HG02623 (cell line): ENCODE results near the gene DIDO1.

Experiments
- ATAC-seq: cut with Tn5 transposase; IDR thresholded peaks from one replicate; pipeline ENCODE4 v1.9.1; 2021; ENCODE audit warnings: moderate library complexity; ENCODE audit not compliant: unreplicated experiment

DIDO1 gene

DNA sequence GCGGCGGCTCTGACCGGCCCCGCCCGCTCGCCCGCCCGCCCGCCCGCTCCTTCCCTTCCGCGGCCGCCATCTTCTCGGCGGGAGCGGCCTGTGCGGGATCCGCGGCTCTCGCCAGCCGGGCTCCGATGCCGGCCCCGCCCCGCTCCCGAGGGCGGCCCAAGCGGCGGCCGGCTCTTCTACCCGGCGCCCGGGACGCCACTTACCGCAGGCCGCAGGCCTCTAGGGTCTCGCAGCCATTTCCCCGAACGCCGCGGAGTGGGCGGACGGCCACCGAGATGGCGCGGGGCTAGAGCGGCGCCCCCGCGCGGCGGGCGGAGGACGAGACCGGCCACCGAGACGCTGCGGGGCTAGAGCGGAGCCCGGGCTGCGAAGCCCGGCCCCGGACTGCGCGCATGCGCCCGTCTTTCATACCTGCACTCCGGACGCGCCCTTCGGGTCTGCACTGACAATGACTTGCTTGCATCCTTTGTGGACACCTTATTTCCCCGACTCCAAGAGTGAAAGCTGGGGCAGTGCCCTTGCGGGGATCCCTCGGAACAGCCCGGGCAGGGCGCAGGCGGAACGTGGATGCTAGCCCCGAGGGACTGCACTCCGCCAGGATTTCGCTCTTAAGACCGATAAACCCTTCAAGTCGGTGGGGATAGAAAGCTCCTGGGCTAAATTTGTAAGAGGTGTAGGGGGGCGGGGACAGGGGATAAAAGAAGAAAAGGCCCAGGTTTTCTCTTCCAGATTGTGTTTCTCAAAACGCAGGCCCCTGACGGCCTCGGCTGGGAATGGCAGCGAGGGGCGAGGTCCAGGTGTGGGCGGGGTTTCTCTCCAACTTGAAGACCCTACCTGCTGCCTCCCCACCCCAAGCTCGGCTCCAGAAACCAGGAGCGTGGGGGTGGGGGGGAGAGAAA is at the start of gene DIDO1:
DIDO1 (minus strand) TSS at position 277 of the 899 bp plus-strand sequence.
- peak; percentile 68 for ATAC-seq

DNA sequence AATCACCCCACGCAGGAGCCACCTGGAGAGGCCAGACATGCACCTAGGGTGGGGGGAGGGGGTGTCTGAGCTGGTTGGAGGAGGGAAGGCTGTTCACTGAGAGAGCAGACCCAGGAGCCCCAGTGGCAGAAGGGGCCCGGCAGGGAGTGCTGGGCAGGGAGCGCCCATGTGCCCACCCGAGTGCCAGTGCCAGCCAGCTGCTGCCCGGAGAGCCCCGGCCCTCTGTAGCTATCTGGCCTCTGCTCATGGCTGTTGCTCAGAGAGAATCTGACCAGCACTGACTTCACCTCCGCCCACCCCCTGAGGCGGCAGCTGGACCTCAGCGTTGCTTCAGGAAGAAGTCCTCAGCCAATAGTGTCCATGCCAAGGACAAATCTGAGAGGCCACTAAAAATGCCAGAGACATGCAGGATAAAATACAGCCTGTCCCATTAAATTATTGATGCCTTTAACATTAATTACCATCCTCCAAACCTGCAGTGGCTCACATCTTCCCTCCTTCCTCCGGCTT is 49.0 kb upstream of the DIDO1 start:
- ATAC-seq, result no peak

GRCh38 chr20:62972845-62973745 is 46.8 kb upstream of the DIDO1 start:
- ATAC-seq, result no peak

GRCh38 chr20:62971950-62972844 is 45.9 kb upstream of the DIDO1 start:
- peak; percentile 70 for ATAC-seq

DNA sequence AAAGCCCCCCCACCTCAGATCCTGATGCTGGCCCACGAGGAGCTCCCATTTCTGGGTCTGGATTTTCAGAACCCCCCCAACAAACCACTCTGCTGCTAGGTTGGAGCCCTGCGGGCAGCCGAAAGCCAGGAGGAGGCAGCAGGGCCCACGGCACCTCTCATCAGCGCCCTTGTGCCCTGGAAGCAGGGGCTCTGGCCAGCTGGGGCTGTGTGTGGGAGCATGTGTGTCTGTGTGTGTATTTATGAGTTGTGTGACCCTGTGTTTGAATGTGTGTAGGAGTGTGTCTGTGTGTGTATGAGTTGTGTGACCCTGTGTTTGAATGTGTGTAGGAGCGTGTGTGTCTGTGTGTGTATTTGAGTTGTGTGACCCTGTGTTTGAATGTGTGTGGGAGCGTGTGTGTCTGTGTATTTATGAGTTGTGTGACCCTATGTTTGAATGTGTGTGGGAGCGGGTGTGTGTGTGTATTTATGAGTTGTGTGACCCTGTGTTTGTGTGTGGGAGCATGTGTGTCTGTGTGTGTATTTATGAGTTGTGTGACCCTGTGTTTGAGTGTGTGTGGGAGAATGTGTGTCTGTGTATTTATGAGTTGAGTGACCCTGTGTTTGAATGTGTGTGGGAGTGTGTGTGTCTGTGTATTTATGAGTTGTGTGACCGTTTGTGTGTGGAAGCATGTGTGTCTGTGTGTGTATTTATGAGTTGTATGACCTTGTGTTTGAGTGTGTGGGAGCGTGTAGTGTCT is 45.1 kb upstream of the DIDO1 start:
- ATAC-seq, result no peak

DNA sequence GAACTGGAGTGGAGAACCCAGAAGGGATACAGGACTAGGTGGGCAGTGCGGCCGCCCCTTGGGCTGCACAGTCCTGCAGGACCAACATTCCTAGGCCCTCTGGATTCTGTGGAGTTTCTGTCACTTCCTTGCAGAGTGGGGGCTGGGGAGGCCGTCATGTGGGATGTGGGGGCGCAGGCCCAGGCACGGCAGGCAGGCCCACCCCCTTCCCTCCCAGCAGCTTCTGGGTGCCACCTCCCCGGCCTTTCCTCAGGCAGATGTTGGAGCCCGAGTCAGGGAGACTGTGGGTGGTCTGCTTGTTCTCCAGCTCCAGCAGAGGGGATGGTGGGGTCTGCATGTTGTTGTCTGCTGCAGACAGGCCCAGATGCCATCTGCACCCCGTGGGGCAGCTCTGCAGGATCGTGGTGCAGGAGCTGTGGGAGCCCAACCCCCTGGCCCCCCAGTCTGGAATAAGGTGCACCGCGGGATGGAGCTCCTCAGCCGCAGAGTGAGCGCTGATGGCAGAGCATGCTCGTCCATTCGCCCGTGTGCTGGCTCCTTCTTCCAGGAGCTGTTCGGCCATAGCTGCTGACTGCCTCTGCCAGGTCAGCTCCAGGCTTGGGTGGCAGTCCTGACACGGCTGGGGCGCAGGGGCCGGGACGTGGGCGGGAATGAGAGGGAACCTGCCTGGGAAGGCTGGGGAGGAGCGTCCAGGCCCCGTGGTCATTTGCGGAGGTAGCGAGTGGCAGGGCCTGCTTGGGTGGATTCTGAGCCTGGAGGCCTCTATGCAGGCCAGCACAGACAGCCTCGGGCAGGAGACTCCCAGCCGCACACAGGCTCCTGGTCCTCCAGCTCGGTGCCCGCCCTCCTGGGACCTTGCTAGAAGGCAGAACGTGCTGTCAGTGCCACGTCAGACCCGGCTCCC is 44.3 kb upstream of the DIDO1 start:
- no peak for ATAC-seq

DNA sequence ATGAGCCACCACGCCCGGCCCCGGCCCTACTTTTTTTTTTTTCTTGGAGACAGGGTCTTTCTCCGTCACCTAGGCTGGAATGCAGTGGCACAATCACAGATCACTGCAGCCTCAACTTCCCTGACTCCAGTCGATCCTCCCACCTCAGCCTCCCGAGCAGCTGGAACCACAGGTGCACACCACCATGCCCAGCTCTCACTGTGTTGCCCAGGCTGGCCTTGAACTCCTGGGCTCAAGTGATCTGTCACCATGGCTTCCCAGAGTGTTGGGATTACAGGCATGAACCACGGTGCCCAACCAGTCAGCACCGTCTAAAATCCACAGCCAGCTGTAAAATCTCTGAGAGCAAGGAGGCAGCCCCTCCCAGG is 43.6 kb upstream of the DIDO1 start:
- no peak for ATAC-seq

GRCh38 chr20:62969179-62969760 is 43.0 kb upstream of the DIDO1 start:
- ATAC-seq, result no peak

DNA sequence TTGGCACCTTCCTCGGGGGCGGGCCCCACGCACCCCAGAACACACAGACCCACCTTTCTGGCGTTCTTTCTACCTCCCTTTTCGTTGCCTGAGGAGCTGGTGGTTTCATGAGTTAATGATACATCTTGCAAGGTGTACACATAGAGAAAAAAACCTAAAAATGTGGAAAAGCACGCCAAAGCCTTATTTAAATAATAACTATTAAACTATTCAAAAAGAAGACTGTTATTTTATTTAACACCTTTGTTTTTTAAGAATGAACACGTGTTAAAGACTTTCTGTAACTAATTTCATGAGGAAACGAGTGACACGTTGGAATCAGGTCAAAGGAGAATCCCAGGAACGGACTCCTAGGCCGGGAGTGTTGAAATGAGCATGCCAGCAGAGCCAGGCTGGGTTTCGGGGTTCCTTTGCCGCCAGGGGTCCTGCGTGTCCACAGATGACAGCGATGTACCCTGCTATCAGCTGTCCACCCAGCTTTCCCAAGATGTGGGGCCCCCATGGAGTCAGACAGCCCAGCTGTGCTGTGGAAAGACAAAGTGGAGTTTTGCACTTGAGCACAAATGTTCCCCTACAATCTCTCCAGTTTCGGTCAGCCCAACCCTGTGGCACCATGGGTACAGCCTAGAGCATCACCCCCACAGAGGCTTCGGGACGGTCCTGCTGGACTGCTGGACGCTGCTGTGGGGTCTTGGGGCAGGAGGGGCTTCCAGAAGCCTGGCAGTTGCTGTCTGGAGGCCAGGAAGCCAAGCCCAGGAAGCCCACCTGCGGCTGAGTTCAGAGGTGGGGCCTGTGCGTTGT is 42.3 kb upstream of the DIDO1 start:
- no peak for ATAC-seq

- ATAC-seq, result no peak
These were observed 41.5 kb upstream of the DIDO1 start for GRCh38 chr20:62967628-62968351.

GRCh38 chr20:62967149-62967501 is 40.8 kb upstream of the DIDO1 start:
- ATAC-seq, result no peak

DNA sequence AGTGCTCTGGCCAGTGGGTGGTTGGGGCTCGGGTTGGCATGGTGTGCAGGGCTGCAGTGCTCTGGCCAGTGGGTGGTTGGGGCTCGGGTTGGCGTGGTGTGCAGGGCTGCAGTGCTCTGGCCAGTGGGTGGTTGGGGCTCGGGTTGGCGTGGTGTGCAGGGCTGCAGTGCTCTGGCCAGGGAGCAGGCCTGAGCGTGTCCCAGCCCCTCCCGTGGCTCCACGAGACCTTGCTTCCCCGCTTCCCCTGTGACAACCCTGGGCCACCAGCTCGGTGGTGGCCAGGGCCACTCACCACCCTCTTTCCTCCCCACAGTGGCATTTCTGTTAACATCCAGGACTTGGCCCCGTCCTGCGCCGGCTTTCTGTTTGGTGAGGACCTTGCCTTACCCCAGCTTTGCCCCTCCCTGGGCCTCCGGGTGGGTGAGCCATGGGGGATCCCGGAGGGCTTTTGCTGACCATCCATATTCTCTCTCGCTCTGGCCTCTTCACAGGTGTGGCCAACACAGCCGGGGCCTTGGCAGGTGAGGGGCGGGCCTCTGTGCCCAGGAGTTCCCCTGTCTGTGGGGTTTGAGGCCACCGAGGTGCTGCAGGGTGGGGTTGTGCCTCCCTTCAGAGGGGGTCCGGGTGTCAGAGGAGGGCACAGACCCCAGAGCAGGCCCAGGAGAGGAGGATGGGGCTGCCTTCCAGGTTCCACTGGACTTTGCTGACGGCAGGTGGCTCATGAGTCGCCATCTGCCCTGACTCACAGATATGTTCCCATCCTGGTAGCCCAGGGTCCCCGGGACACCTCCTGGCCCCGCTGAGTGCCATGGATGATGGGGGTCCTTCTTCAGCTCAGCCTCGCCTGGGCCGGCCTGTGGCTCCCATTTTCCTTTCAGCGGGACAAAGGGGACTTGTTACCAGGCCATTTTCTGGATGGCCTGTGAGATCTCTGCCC is 40.2 kb upstream of the DIDO1 start:
- no peak for ATAC-seq

DNA sequence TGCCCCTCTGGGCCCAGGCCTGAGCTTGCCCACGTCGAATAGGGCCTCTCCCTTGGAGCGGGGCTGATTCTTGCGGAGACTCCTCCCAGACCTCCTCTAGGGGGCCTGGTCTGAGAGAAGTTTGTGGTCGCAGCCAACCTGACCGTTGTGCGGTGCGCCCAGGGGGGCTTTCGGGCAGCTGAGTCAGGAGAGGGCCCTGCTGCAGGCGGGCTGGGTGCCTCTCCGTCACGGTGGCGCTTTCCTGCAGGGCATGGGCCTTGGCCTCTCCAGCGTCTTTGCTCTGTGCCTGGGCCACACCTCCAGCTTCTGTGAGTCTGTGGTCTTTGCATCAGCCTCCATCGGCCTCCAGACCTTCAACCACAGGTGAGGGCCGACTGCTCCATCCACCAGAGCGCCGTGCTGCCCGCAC is 39.1 kb upstream of the DIDO1 start:
- ATAC-seq, result no peak

- ATAC-seq, result no peak
These were observed 38.4 kb upstream of the DIDO1 start for GRCh38 chr20:62964700-62965099.

GRCh38 chr20:62963614-62964397 is 37.5 kb upstream of the DIDO1 start:
- no peak for ATAC-seq
